Thoracic aorta (tissue), 2 donors: Measurements from ENCODE around the gene ATP2B1. TPM values are rescaled to one million over a fixed set of nuclear protein-coding genes. Genes with fewer than 3 reads are reported as not detected.

Experiments
- ATAC-seq: fragments of 150-250 bp; one replicate; pipeline ENCODE4 v1.8.0; 2017; ENCODE audit warnings: low read depth; ENCODE audit not compliant: insufficient number of reproducible peaks, low FRiP score
- DNase-seq: peaks from one replicate; pipeline ENCODE4 v3.0.0-alpha.2; 2020; ENCODE audit warnings: low spot score
- H3K27ac ChIP-seq, 2 donors: fragments of 200-600 bp; sonication (generic); 1 replicate in 1 of 2; 2 replicates in 1 of 2; pipeline ENCODE4 v1.5.1; 2016; ENCODE audit warnings: mild to moderate bottlenecking in 2 of 2, moderate library complexity in 2 of 2
- H3K27me3 ChIP-seq: fragments of 200-600 bp; sonication (generic); replicated peaks from 2 replicates; pipeline ENCODE4 v1.6.0; 2016; ENCODE audit warnings: mild to moderate bottlenecking; ENCODE audit not compliant: insufficient read depth
- H3K36me3 ChIP-seq: fragments of 200-600 bp; sonication (generic); one replicate; pipeline ENCODE4 v1.5.1; 2016
- H3K4me1 ChIP-seq, 2 donors: fragments of 200-600 bp; sonication (generic); 1 replicate in 1 of 2; 2 replicates in 1 of 2; pipeline versions ENCODE4 v1.5.1 to v1.6.0; 2016; ENCODE audit warnings: low read depth in 2 of 2, mild to moderate bottlenecking in 1 of 2; ENCODE audit not compliant: control insufficient read depth in 1 of 2
- H3K4me3 ChIP-seq: fragments of 200-600 bp; sonication (generic); 2 replicates; pipeline ENCODE4 v1.5.1; 2016; ENCODE audit warnings: mild to moderate bottlenecking
- H3K9me3 ChIP-seq: fragments of 200-600 bp; sonication (generic); 2 replicates; pipeline ENCODE4 v1.5.1; 2016
- total RNA-seq, 2 donors: library from RNA; depleted of rRNA; stranded (reverse); fragments of >200 nt; gene quantifications; one replicate each; pipeline versions ENCODE4 v1.1.0 to v1.2.3, GENCODE V29; 2016
- TF ChIP-seq, protein P1 (sequence below): fragments of 200-600 bp; sonication (generic); IDR thresholded peaks from one replicate; pipeline ENCODE4 v1.5.1; 2019; ENCODE audit warnings: antibody characterized with exemption

ATP2B1 gene
- total RNA-seq, 2 donors from 2014 or later = 17.7 to 21.2 TPM

DNA sequence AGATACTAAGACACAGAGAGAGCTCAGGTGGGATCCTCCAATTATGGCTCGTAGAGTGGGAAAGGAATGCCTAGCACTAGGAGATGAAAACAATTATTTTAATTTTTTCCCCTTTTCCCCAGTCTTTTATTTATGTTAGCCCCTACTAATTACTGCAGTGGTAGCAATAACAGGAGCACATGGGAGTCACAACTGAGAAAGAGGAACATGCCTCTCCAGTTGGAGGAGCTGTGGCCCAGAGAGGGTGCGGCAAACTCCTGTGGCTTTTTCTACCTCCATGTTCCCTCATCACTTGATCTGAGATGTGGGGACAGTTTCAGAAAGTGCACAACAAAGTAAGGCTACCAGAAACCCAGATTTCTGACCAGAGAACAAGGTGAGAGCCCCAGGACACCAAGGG, 156.9 kb downstream of the ATP2B1 start:
- Histone ChIP-seq H3K27me3 (no peaks in the 10 kb centered on the region), H3K36me3 (no peaks in the 10 kb centered on the region), H3K27ac (no peak overlapping the region), H3K4me3 (no peak overlapping the region), H3K4me1 (no peaks in the 10 kb centered on the region), H3K9me3 (no peaks in the 10 kb centered on the region)
- ATAC-seq (no peak), DNase-seq (no peak)
- TF ChIP-seq, protein P1, sequence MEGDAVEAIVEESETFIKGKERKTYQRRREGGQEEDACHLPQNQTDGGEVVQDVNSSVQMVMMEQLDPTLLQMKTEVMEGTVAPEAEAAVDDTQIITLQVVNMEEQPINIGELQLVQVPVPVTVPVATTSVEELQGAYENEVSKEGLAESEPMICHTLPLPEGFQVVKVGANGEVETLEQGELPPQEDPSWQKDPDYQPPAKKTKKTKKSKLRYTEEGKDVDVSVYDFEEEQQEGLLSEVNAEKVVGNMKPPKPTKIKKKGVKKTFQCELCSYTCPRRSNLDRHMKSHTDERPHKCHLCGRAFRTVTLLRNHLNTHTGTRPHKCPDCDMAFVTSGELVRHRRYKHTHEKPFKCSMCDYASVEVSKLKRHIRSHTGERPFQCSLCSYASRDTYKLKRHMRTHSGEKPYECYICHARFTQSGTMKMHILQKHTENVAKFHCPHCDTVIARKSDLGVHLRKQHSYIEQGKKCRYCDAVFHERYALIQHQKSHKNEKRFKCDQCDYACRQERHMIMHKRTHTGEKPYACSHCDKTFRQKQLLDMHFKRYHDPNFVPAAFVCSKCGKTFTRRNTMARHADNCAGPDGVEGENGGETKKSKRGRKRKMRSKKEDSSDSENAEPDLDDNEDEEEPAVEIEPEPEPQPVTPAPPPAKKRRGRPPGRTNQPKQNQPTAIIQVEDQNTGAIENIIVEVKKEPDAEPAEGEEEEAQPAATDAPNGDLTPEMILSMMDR = no peak

DNA sequence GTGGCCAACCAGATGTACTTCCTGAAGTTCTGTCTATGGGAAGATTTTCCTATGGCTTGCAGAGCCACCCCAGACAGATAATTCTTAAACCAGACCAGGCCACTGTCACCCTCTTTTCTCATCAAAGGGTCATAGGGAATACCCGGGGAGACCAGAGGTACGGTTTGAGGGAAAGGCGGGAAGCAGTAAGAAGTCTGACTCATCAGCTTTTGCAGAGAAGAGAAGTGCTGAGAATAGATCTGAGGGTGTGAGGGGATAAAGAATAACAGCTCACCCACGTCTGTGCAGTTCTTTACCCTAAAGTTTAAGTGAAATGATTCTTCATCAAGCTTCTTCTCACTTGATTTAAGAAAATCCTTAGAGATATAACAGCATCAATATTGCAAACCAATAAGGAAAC, 161.5 kb downstream of the ATP2B1 start:
- ATAC-seq (no peak), DNase-seq (no peak)
- Histone ChIP-seq H3K4me3 (no peak overlapping the region), H3K27me3 (no peaks in the 10 kb centered on the region), H3K4me1 (peaks cover 0 to 19% of the 10 kb centered on the region in 2 donors), H3K27ac (no peak overlapping the region), H3K9me3 (no peaks in the 10 kb centered on the region), H3K36me3 (no peaks in the 10 kb centered on the region)
- TF ChIP-seq, protein P1 = no peak

DNA sequence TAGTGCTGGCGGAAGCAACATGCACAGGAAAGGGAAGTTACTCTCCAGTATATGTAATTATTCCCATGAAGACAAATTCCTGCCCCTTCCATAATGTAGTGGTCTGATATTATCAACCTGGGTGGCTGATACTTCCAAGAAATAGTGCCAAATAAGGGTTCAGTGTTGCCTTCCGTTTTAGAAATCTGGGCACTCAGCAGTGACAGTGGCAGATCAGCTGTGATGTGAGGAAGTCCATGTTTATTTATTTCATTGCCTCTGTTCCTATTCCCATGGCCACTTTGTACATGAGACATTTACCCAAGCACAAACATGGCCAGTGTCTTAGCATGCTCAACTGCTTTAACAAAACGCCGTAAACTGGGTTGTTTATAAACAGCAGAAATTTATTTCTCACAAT, 162.5 kb downstream of the ATP2B1 start:
- no peak for DNase-seq
- TF ChIP-seq, protein P1 = no peak
- Histone ChIP-seq H3K4me3 (no peak overlapping the region), H3K27ac (no peak overlapping the region), H3K36me3 (no peaks in the 10 kb centered on the region), H3K27me3 (no peaks in the 10 kb centered on the region), H3K9me3 (no peaks in the 10 kb centered on the region), H3K4me1 (peaks cover 0 to 19% of the 10 kb centered on the region in 2 donors)
- ATAC-seq = no peak

DNA sequence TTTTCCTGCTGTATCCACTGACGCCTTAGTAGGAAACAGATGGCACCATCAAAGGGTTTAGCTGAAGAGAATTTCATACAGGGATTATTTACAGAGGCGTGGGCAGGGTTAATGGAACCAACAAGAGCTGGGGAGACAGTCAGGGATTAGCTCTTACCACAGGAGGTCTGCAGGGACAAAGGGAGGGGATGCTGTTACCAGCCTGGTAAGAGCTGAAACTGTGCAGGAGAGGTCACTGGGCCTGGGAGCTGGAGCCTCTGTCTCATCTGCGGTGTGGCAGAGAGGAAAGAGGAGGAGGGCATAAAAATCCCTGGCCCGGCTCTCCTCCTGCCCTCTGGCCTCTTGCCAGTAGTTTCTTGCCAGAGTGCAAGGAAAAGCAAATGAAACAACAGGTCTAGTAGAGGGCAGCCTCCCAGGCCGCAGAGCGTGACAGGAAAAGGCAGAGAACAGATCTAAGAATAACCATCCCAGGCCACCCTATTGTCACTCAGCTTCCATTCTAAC, 163.9 kb downstream of the ATP2B1 start:
- Histone ChIP-seq H3K36me3 (no peaks in the 10 kb centered on the region), H3K4me3 (no peak overlapping the region), H3K4me1 (peaks cover 0 to 19% of the 10 kb centered on the region in 2 donors), H3K9me3 (no peaks in the 10 kb centered on the region), H3K27me3 (no peaks in the 10 kb centered on the region), H3K27ac (no peak overlapping the region)
- ATAC-seq = no peak
- DNase-seq = no peak
- TF ChIP-seq, protein P1 = no peak

DNA sequence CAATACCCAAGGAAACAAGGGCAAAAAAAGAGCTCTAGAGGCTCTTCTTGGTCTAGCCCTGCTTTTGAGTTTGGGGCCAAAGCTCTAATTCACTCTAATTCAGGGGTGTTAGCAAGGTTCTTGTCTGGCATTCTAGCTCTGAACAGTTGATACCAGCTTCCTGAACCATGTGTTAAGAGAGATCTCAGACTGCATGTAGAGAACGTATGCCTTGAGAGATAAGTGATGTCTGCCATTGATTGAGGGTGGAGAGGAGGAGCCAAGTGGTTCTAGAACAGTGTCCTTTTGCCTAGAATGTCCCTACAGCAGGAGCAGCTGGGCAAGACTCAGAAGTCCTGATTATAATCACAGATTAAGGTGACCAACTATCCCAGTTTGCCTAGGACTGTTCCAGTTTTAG, 164.6 kb downstream of the ATP2B1 start:
- H3K27ac ChIP-seq = no peak overlapping the region
- H3K27me3 ChIP-seq = no peaks in the 10 kb centered on the region
- DNase-seq = no peak
- no peaks in the 10 kb centered on the region for H3K36me3 ChIP-seq
- no peak overlapping the region for H3K4me3 ChIP-seq
- H3K9me3 ChIP-seq = no peaks in the 10 kb centered on the region
- ATAC-seq = no peak
- H3K4me1 ChIP-seq = peaks cover 0 to 19% of the 10 kb centered on the region in 2 donors
- TF ChIP-seq, protein P1 = no peak
